HG03097 (cell line): ENCODE results near the gene MPZL2.

ENCODE experiments used
- ATAC-seq: cut with Tn5 transposase; IDR thresholded peaks from one replicate; pipeline ENCODE4 v1.9.1; 2021; ENCODE audit not compliant: unreplicated experiment, low FRiP score

Gene MPZL2

GRCh38 chr11:118205606-118206378 is 58.3 kb downstream of the MPZL2 start:
- ATAC-seq, result no peak
